NCI-H526 treated with DMSO at 0.1 percent for 48 hours (cell line): ENCODE data around the gene IL21R.
"Not testable (repeated sequence)": the region's sequence is repeated elsewhere in the genome, so short reads cannot be mapped to it uniquely, and the experiment has no call there.

Experiments
- DNase-seq: peaks from one replicate; lab custom pipeline; 2025; lab: John Stamatoyannopoulos, UW

Gene IL21R

DNA sequence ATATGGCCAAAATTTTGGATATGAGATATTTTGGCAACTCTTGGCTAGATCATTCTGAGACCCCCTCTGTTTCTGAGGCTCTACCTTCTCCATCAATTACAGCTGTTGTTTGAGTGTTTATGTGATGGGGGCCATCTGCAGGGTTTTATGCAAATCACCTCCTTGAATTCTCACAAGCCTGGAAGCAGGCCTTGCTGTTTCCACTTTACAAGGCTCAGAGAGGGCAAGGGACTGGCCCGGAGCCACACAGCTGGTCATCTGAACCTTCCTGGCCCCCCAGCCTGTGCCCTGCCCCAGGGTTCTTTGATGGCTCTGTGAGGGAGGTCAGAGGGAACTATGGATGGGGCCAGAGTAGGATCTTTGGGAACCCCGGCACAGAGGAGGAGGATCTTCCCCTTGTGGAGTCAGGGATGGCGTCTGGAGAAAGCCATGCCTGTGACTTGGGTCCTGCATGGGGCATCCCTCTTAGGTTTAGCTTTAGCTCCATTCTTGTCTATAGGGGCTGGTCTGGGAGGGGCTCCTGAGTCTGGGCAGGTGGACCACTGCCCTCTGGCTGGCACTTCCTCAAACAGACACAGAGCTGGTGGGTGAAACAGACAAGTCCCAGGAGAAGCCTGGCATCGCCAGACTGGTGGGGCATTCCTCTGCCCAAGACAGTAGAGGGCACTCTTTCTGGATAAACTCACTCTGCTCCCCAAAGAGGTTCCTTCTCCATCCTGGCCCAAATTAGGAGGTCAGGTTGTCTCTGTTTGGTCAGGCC is 26.2 kb downstream of the IL21R start:
- DNase-seq = no peak

- DNase-seq = no peak
Measured at GRCh38 chr16:27429330-27429871, 27.4 kb downstream of the IL21R start.

GRCh38 chr16:27429981-27430441 is 28.0 kb downstream of the IL21R start:
- DNase-seq = no peak

GRCh38 chr16:27430512-27430911 is 28.5 kb downstream of the IL21R start:
- DNase-seq = no peak

- no peak for DNase-seq
Measured at GRCh38 chr16:27430923-27431484, 29.0 kb downstream of the IL21R start.

GRCh38 chr16:27431773-27432532 is 30.0 kb downstream of the IL21R start:
- no peak for DNase-seq

- no peak for DNase-seq
Measured at GRCh38 chr16:27432558-27432957, 30.6 kb downstream of the IL21R start.

GRCh38 chr16:27433191-27433590 is 31.2 kb downstream of the IL21R start:
- DNase-seq = not testable (repeated sequence)

DNA sequence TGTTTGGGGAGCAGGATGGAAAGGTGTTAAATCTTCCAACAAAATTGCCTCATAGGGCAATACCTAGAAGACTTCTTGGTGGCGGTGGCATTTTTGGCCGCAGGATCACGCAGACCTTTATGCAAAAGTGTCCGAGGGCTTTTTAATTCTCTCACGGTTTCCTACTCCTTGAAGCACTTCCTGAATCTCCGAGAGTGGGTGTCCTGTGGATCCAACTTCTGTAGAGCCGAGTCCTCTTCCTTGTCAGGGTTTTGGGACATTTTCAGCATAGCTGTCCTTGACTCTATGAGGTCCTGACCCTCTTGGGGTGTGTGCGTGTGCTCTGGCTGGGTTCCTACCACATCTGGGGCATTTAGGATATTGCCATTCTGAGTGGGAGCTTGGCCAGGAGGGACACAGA is 31.7 kb downstream of the IL21R start:
- DNase-seq = no peak

- DNase-seq = no peak
Measured at GRCh38 chr16:27434141-27435051, 32.4 kb downstream of the IL21R start.

DNA sequence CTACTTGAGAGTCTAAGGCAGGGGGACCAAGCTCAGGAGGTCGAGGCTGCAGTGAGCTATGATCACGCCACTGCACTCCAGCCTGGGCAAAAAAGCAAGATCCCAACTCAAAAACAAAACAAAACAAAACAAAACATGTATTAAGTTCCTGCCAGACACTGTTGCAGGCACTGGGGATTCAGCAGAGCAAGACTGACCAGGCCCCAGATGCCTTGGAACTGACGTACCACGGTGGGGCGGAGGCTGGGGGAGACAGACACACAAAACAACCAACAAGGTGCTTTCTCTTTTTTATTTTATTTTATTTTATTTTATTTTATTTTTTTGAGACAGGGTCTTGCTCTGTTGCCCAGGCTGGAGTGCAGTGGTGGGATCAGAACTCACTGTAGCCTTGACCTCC is 33.2 kb downstream of the IL21R start:
- not testable (repeated sequence) for DNase-seq

GRCh38 chr16:27436065-27436464 is 34.1 kb downstream of the IL21R start:
- DNase-seq = no peak

- no peak for DNase-seq
Measured at GRCh38 chr16:27436921-27437650, 35.1 kb downstream of the IL21R start.

- no peak for DNase-seq
Measured at GRCh38 chr16:27437946-27438345, 36.0 kb downstream of the IL21R start.

DNA sequence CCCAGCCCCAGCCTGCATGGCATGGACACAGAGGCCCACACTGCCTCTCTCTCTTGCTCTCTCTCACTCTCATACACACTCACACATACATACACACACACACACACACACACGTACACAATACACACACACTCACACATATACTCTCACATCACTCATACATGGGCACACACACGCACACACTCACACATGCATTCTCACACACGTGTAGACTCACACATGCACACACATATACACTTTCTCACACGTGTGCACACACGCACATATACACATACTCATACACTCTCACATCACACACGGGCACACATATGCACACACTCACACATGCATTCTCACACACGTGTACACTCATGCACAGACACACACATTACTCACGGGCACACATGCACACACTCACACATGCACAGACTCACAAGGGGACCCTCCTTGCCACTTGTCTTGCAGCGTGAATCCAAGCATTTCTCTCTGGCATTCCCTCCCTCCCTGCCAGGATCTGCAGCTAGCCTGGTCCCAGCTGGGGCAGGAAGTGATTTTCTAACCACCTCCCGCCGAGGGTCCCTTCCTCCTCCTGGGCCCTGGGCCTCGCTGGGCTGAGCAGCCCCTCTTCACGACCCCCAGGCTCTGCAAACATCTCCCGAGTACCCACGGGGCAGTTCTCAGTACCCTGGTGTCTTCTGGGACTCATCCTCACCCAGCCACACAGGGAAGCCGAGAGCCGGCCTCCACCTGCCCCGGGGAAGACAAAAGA is 37.5 kb downstream of the IL21R start:
- no peak for DNase-seq

DNA sequence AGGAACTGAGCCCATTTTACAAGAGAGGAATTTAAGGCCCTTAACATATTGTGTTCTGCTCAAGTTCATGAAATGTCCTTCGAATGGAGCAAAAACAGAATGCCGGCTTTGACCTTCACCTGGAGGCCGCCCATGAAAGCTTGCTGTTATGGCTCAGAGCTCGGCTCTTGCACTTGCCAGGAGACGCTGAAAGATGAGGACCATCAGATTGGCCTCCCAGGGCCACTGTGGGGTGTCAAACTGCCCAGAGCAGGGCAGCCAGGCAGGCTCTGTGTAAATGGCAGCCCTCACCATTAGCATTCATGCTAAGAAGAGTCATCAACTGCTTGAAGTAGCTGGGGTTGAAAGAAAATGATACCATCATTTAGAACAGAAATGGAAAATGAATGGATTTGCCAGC is 39.3 kb downstream of the IL21R start:
- no peak for DNase-seq

- no peak for DNase-seq
Measured at GRCh38 chr16:27441998-27442397, 40.0 kb downstream of the IL21R start.

- no peak for DNase-seq
Measured at GRCh38 chr16:27444015-27444414, 42.0 kb downstream of the IL21R start.

DNA sequence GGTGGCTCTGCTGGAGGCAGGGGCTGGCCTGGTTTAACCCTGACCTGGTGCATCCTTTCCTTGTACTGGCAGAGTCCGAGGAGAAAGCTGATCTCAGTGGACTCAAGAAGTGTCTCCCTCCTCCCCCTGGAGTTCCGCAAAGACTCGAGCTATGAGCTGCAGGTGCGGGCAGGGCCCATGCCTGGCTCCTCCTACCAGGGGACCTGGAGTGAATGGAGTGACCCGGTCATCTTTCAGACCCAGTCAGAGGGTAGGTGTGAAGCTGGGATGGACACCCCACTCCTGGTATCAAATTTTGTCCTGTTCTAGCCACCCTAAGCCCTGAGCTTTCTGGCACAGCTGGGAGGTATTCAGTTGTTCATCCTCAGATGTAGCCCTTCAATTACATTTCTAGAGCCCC is 42.5 kb downstream of the IL21R start:
- DNase-seq = no peak

- DNase-seq = no peak
Measured at GRCh38 chr16:27445502-27446175, 43.7 kb downstream of the IL21R start.
